Type B pancreatic cell (in vitro differentiated cells): ENCODE data around the gene SORCS1. TPM values are rescaled to one million over a fixed set of nuclear protein-coding genes. Genes with fewer than 3 reads are reported as not detected.

Experiments used
- DNase-seq: peaks from one replicate; pipeline ENCODE4 v3.0.0; 2021; ENCODE audit warnings: mixed read lengths; ENCODE audit not compliant: unreplicated experiment; ENCODE audit errors: extremely low spot score
- H3K27ac Mint-ChIP-seq: 2 replicates; pipeline ENCODE4 v1.8.0; 2021; ENCODE audit warnings: mild to moderate bottlenecking, mixed read lengths
- H3K27me3 Mint-ChIP-seq: 2 replicates; pipeline ENCODE4 v1.8.0; 2021; ENCODE audit warnings: mixed read lengths
- H3K36me3 Mint-ChIP-seq: 2 replicates; pipeline ENCODE4 v1.8.0; 2021; ENCODE audit warnings: mixed read lengths
- H3K4me1 Mint-ChIP-seq: one replicate; pipeline ENCODE4 v1.8.0; 2021; ENCODE audit warnings: mixed read lengths; ENCODE audit not compliant: unreplicated experiment
- H3K4me3 Mint-ChIP-seq: 2 replicates; pipeline ENCODE4 v1.8.0; 2021; ENCODE audit warnings: mild to moderate bottlenecking, mixed read lengths
- H3K9me3 Mint-ChIP-seq: 2 replicates; pipeline ENCODE4 v1.8.0; 2021; ENCODE audit warnings: mixed read lengths
- total RNA-seq: library from RNA; stranded (reverse); gene quantifications from 2 replicates; pipeline ENCODE4 v1.2.1, GENCODE V29; 2021; ENCODE audit warnings: low replicate concordance
- TF ChIP-seq, protein P1 (sequence below): fragments of 200-600 bp; sonication (generic); conservative IDR thresholded peaks from 2 replicates; pipeline ENCODE4 v1.5.0; 2021; ENCODE audit warnings: antibody characterized with exemption, mild to moderate bottlenecking

The SORCS1 gene
- total RNA-seq, 1 donor from 2014 or later, result 5.4 TPM

DNA sequence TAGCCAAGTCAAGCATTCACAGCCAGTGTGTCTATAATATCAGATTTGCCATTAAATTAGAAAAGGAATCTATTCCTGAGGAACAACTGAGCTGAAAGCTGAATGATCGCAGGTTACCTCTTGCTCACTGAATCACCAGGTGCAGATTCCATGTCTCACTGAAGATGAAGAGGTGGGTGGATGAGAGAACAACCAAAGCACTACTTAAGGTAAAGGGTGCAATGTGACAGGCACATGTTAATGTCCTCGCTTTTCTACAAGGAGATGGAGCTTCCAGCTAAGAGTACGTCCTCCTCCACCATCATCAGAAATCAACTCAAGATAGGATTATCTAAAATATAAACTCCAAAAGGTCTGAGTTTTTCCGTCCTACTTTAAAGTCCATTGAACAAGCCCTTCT, 4.6 kb downstream of the SORCS1 start:
- Mint-ChIP-seq H3K4me3 (no peak overlapping the region), H3K27me3 (peaks cover 64% of the 10 kb centered on the region), H3K9me3 (no peaks in the 10 kb centered on the region), H3K27ac (no peak overlapping the region), H3K36me3 (no peaks in the 10 kb centered on the region), H3K4me1 (peaks cover under 1% of the 10 kb centered on the region)
- no peak for DNase-seq
- TF ChIP-seq, protein P1, sequence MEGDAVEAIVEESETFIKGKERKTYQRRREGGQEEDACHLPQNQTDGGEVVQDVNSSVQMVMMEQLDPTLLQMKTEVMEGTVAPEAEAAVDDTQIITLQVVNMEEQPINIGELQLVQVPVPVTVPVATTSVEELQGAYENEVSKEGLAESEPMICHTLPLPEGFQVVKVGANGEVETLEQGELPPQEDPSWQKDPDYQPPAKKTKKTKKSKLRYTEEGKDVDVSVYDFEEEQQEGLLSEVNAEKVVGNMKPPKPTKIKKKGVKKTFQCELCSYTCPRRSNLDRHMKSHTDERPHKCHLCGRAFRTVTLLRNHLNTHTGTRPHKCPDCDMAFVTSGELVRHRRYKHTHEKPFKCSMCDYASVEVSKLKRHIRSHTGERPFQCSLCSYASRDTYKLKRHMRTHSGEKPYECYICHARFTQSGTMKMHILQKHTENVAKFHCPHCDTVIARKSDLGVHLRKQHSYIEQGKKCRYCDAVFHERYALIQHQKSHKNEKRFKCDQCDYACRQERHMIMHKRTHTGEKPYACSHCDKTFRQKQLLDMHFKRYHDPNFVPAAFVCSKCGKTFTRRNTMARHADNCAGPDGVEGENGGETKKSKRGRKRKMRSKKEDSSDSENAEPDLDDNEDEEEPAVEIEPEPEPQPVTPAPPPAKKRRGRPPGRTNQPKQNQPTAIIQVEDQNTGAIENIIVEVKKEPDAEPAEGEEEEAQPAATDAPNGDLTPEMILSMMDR, result no peak

DNA sequence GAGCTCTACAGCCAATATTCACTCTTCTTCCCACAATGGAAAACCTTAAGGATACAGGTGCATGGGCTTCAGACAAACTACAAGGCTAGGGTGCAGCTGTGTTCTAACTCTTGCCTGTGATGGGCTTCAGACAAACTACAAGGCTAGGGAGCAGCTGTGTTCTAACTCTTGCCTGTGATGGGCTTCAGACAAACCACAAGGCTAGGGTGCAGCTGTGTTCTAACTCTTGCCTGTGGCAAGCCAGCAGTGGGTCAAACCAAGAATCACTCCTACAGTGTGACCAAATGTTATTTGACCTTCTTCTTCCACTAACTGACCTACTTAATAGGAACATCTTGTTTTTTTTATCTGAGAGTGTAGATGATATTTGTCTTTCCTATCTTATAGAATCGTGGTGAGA, 7.4 kb downstream of the SORCS1 start:
- Mint-ChIP-seq H3K9me3 (peaks cover 9% of the 10 kb centered on the region), H3K27ac (no peak overlapping the region), H3K27me3 (peaks cover 41% of the 10 kb centered on the region), H3K4me3 (no peak overlapping the region), H3K4me1 (no peaks in the 10 kb centered on the region), H3K36me3 (peaks cover 7% of the 10 kb centered on the region)
- no peak for DNase-seq
- TF ChIP-seq, protein P1, result no peak

DNA sequence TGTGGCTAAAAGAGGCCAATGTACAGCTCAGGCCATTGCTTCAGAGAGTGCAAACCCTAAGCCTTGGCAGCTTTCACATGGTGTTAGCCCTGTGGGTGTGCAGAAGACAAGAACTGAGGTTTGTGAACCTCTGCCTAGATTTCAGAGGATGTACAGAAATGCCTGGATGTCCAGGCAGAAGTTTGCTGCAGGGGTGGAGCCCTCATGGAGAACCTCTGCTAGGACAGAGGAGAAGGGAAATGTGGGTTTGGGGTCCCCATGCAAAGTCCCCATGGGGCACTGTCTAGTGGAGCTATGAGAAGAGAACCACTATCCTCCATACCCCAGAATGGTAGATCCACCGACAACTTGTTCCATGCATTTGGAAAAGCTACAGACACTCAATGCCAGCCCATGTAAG, 12.4 kb downstream of the SORCS1 start:
- H3K4me3 Mint-ChIP-seq, result no peak overlapping the region

DNA sequence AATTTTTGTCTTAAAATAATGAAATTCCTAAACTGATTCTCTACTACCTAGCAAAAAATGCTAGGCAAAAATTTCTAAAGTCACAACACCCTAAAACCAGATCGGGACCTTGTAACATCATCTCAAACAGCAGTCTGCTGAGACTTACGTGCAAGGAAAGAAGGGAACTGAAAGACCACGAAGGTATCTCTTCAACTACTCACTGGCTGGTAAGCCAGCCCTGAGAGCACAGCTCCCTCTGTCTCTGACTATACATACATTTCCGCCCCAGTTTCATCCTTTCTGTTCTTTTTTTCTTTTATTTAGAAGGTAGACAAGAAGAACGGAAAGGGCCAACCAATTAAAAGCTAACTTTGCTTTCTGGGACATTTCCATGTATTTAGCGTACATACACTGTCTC, 15.6 kb downstream of the SORCS1 start:
- H3K9me3 Mint-ChIP-seq, result peaks cover 9% of the 10 kb centered on the region
- peaks cover 7% of the 10 kb centered on the region for H3K36me3 Mint-ChIP-seq
- TF ChIP-seq, protein P1, result no peak
- H3K4me1 Mint-ChIP-seq, result no peaks in the 10 kb centered on the region
- no peak overlapping the region for H3K27ac Mint-ChIP-seq
- DNase-seq, result no peak
- H3K27me3 Mint-ChIP-seq, result peaks cover 4% of the 10 kb centered on the region
- H3K4me3 Mint-ChIP-seq, result no peak overlapping the region

More for the DNA sequence above, 12.4 kb downstream of the SORCS1 start:
- H3K27me3 Mint-ChIP-seq, result no peaks in the 10 kb centered on the region
- peaks cover 9% of the 10 kb centered on the region for H3K9me3 Mint-ChIP-seq
- peaks cover 7% of the 10 kb centered on the region for H3K36me3 Mint-ChIP-seq
- H3K4me1 Mint-ChIP-seq, result no peaks in the 10 kb centered on the region
- DNase-seq, result no peak
- H3K27ac Mint-ChIP-seq, result no peak overlapping the region
- TF ChIP-seq, protein P1, result no peak

DNA sequence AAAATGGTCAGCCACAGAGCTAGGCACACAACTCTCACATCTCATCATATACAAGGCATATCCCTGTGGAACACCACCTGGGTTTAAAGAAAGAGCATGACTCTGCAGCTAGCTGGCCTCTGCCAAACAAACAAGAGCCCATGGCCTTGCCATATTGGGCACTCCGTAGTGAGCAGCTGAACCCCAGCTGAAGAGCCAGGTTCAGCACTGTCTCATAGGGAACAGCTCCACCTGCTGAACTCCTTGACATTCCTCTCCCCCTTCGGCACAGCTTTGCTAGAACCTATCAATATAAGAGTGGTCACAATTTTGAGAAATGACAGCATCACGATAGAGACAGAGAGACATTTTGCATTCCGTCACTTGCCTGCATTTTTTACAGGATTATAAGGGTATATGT, 20.0 kb downstream of the SORCS1 start:
- DNase-seq, result no peak
- Mint-ChIP-seq H3K9me3 (no peaks in the 10 kb centered on the region), H3K4me1 (peaks cover 7% of the 10 kb centered on the region), H3K4me3 (no peak overlapping the region), H3K27ac (no peak overlapping the region), H3K27me3 (peaks cover 4% of the 10 kb centered on the region), H3K36me3 (no peaks in the 10 kb centered on the region)
- TF ChIP-seq, protein P1, result peak; percentile 43

DNA sequence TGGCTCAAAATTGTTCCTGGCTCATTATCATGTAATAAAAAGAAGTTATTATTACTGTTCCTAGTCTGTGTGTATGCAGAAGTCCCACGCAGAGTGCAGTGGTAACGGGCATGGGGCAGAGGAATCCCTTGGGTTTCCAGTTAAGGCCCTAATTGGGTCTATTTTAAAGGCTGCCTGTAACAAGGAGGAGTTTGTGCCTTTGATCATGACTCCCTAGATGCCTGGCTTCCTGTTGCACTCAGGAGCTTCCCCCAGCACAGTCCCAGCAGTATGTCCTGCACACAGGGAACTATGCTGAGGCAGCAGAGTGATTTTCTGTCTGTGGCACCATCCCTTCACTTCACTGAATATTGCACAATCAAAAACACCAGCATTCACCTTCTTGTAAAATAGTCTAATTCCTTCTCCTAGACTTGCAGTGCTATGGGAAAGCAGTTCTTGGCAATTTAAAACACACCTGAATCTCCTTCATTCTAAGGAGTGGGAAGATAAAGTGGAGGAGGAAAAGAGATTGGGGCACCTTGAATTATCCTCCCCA, 22.9 kb downstream of the SORCS1 start:
- no peak overlapping the region for H3K4me3 Mint-ChIP-seq
- H3K27me3 Mint-ChIP-seq, result peaks cover 4% of the 10 kb centered on the region
- DNase-seq, result no peak
- TF ChIP-seq, protein P1, result no peak
- H3K4me1 Mint-ChIP-seq, result peaks cover 7% of the 10 kb centered on the region
- H3K36me3 Mint-ChIP-seq, result peaks cover 4% of the 10 kb centered on the region
- H3K9me3 Mint-ChIP-seq, result no peaks in the 10 kb centered on the region
- H3K27ac Mint-ChIP-seq, result no peak overlapping the region
